Trophoblast cell (in vitro differentiated cells and primary cell): ENCODE data around the gene JAM3.
A peak's percentile ranks its signal among the peaks of the same experiment; 100 is the strongest.

Source experiments
- DNase-seq, 2 donors: peaks; one replicate each; pipeline ENCODE4 v3.0.0-alpha.2; 2016
- H2AFZ ChIP-seq: 2 replicates; pipeline ENCODE4 v1.6.1; 2013; ENCODE audit warnings: low read length, moderate library complexity, mild to moderate bottlenecking; ENCODE audit not compliant: insufficient read depth, poor library complexity
- H2AK5ac ChIP-seq: 2 replicates; pipeline ENCODE4 v1.6.1; 2013; ENCODE audit warnings: mild to moderate bottlenecking, low read length
- H2BK120ac ChIP-seq: 2 replicates; pipeline ENCODE4 v1.6.1; 2013; ENCODE audit warnings: low read length, mild to moderate bottlenecking, moderate library complexity; ENCODE audit not compliant: insufficient read depth, poor library complexity
- H2BK12ac ChIP-seq: 2 replicates; pipeline ENCODE4 v1.6.1; 2013; ENCODE audit warnings: mild to moderate bottlenecking, low read length, moderate library complexity
- H2BK5ac ChIP-seq: 2 replicates; pipeline ENCODE4 v1.6.1; 2013; ENCODE audit warnings: low read length, low read depth, moderate library complexity, mild to moderate bottlenecking; ENCODE audit not compliant: poor library complexity
- H3K14ac ChIP-seq: 2 replicates; pipeline ENCODE4 v1.6.1; 2013; ENCODE audit warnings: mild to moderate bottlenecking, low read length
- H3K18ac ChIP-seq: 2 replicates; pipeline ENCODE4 v1.6.1; 2013; ENCODE audit warnings: mild to moderate bottlenecking, low read length
- H3K23ac ChIP-seq: 2 replicates; pipeline ENCODE4 v1.6.1; 2013; ENCODE audit warnings: low read length
- H3K27ac ChIP-seq: 2 replicates; pipeline ENCODE4 v1.5.1; 2013; ENCODE audit warnings: low read depth, mild to moderate bottlenecking, inconsistent platforms, low read length, moderate library complexity
- H3K27me3 ChIP-seq: 2 replicates; pipeline ENCODE4 v1.6.1; 2013; ENCODE audit warnings: inconsistent platforms, mild to moderate bottlenecking, low read length, moderate library complexity; ENCODE audit not compliant: insufficient read depth
- H3K36me3 ChIP-seq, 2 experiments: 1 replicate in 1 of 2; 2 replicates in 1 of 2; pipeline ENCODE4 v1.6.1; 2013; ENCODE audit warnings: low read length in 2 of 2, mild to moderate bottlenecking in 2 of 2, moderate library complexity in 1 of 2; ENCODE audit not compliant: insufficient read depth in 2 of 2, control insufficient read depth in 1 of 2
- H3K4ac ChIP-seq: 2 replicates; pipeline ENCODE4 v1.6.1; 2013; ENCODE audit warnings: low read depth, mild to moderate bottlenecking, low read length, moderate library complexity
- H3K4me1 ChIP-seq, 2 experiments: 1 replicate in 1 of 2; 2 replicates in 1 of 2; pipeline ENCODE4 v1.6.1; 2013; ENCODE audit warnings: low read length in 2 of 2, mild to moderate bottlenecking in 2 of 2, moderate library complexity in 1 of 2; ENCODE audit not compliant: insufficient read depth in 2 of 2, control insufficient read depth in 1 of 2
- H3K4me2 ChIP-seq: 2 replicates; pipeline ENCODE4 v1.6.1; 2013; ENCODE audit warnings: inconsistent platforms, mild to moderate bottlenecking, low read length, moderate library complexity
- H3K4me3 ChIP-seq: 2 replicates; pipeline ENCODE4 v1.5.1; 2013; ENCODE audit warnings: mild to moderate bottlenecking, low read depth, low read length, inconsistent platforms
- H3K79me1 ChIP-seq: one replicate; pipeline ENCODE4 v1.6.1; 2013; ENCODE audit warnings: low read length
- H3K79me2 ChIP-seq: 2 replicates; pipeline ENCODE4 v1.6.1; 2013; ENCODE audit warnings: low read length, mild to moderate bottlenecking; ENCODE audit not compliant: control insufficient read depth, insufficient read depth, poor library complexity
- H3K9ac ChIP-seq: 2 replicates; pipeline ENCODE4 v1.6.1; 2013; ENCODE audit warnings: mild to moderate bottlenecking, low read length
- H3K9me3 ChIP-seq: 2 replicates; pipeline ENCODE4 v1.6.1; 2013; ENCODE audit warnings: low read depth, mild to moderate bottlenecking, control low read depth, inconsistent platforms, low read length; ENCODE audit not compliant: insufficient read depth
- H4K12ac ChIP-seq: 2 replicates; pipeline ENCODE4 v1.6.1; 2013; ENCODE audit warnings: low read depth, mild to moderate bottlenecking, low read length, moderate library complexity
- H4K8ac ChIP-seq: 2 replicates; pipeline ENCODE4 v1.6.1; 2013; ENCODE audit warnings: low read depth, mild to moderate bottlenecking, low read length, moderate library complexity
- H4K91ac ChIP-seq: one replicate; pipeline ENCODE4 v1.6.1; 2013; ENCODE audit warnings: low read depth, mild to moderate bottlenecking, low read length, moderate library complexity
- WGBS: extraction: QIAGEN DNeasy Blood & Tissue Kit; methylation state at CpG from one replicate; pipeline ENCODE4 v1.1.7; 2013; ENCODE audit warnings: missing lambda C conversion rate; ENCODE audit not compliant: insufficient read length, insufficient coverage; ENCODE audit errors: extremely low coverage; 5-methylcytosine and 5-hydroxymethylcytosine counted together

The JAM3 gene

GRCh38 chr11:134134167-134134566 is 65.3 kb downstream of the JAM3 start:
- no peak overlapping the region for H2BK120ac ChIP-seq
- H3K9me3 ChIP-seq: no peaks in the 10 kb centered on the region
- H3K27me3 ChIP-seq: no peaks in the 10 kb centered on the region
- H3K79me2 ChIP-seq: no peaks in the 10 kb centered on the region
- H3K4me3 ChIP-seq: no peak overlapping the region
- H3K23ac ChIP-seq: no peak overlapping the region
- peaks cover 0 to 2% of the 10 kb centered on the region in 2 experiments for H3K4me1 ChIP-seq
- H3K79me1 ChIP-seq: peaks cover 1% of the 10 kb centered on the region
- H3K4me2 ChIP-seq: no peak overlapping the region
- H3K18ac ChIP-seq: no peak overlapping the region
- no peak overlapping the region for H4K8ac ChIP-seq
- WGBS: no CpG with 5 or more reads among the region's 1 CpG
- no peak overlapping the region for H2AK5ac ChIP-seq
- no peaks in the 10 kb centered on the region for H3K36me3 ChIP-seq
- no peak overlapping the region for H2BK5ac ChIP-seq
- H2BK12ac ChIP-seq: no peak overlapping the region
- no peak for DNase-seq
- H4K91ac ChIP-seq: no peak overlapping the region
- no peak overlapping the region for H3K9ac ChIP-seq
- no peak overlapping the region for H3K4ac ChIP-seq
- H3K27ac ChIP-seq: no peak overlapping the region
- no peak overlapping the region for H4K12ac ChIP-seq
- no peak overlapping the region for H3K14ac ChIP-seq
- no peak overlapping the region for H2AFZ ChIP-seq

- no peak overlapping the region for H3K14ac ChIP-seq
- no peak overlapping the region for H2AFZ ChIP-seq
- no peak overlapping the region for H4K12ac ChIP-seq
- H2BK5ac ChIP-seq: no peak overlapping the region
- H3K79me1 ChIP-seq: peaks cover 1% of the 10 kb centered on the region
- H3K18ac ChIP-seq: no peak overlapping the region
- no peak overlapping the region for H2AK5ac ChIP-seq
- H3K36me3 ChIP-seq: no peaks in the 10 kb centered on the region
- H4K8ac ChIP-seq: no peak overlapping the region
- no peak for DNase-seq
- no peaks in the 10 kb centered on the region for H3K4me1 ChIP-seq
- no peaks in the 10 kb centered on the region for H3K27me3 ChIP-seq
- no peak overlapping the region for H3K27ac ChIP-seq
- H3K4me3 ChIP-seq: no peak overlapping the region
- H2BK120ac ChIP-seq: no peak overlapping the region
- no peak overlapping the region for H2BK12ac ChIP-seq
- no peak overlapping the region for H3K4me2 ChIP-seq
- H3K9me3 ChIP-seq: no peaks in the 10 kb centered on the region
- no peak overlapping the region for H3K4ac ChIP-seq
- H3K79me2 ChIP-seq: no peaks in the 10 kb centered on the region
- no peak overlapping the region for H3K23ac ChIP-seq
- no peak overlapping the region for H4K91ac ChIP-seq
- no peak overlapping the region for H3K9ac ChIP-seq
- no CpG with 5 or more reads among the region's 9 CpGs for WGBS
Observed at GRCh38 chr11:134138376-134138775, 69.5 kb downstream of the JAM3 start.

- H3K27ac ChIP-seq: no peak overlapping the region
- no peak overlapping the region for H3K4ac ChIP-seq
- H3K27me3 ChIP-seq: no peaks in the 10 kb centered on the region
- no peak overlapping the region for H3K23ac ChIP-seq
- H4K12ac ChIP-seq: no peak overlapping the region
- no peak overlapping the region for H2AK5ac ChIP-seq
- no peak overlapping the region for H4K8ac ChIP-seq
- DNase-seq: no peak
- no peaks in the 10 kb centered on the region for H3K4me1 ChIP-seq
- H2AFZ ChIP-seq: no peak overlapping the region
- WGBS: no CpG with 5 or more reads among the region's 12 CpGs
- no peak overlapping the region for H3K4me2 ChIP-seq
- no peak overlapping the region for H2BK120ac ChIP-seq
- H3K9ac ChIP-seq: no peak overlapping the region
- H3K36me3 ChIP-seq: peaks cover 0 to under 1% of the 10 kb centered on the region in 2 experiments
- H2BK12ac ChIP-seq: no peak overlapping the region
- H3K9me3 ChIP-seq: no peaks in the 10 kb centered on the region
- H3K79me1 ChIP-seq: no peaks in the 10 kb centered on the region
- no peak overlapping the region for H4K91ac ChIP-seq
- no peak overlapping the region for H2BK5ac ChIP-seq
- no peak overlapping the region for H3K18ac ChIP-seq
- no peaks in the 10 kb centered on the region for H3K79me2 ChIP-seq
- no peak overlapping the region for H3K14ac ChIP-seq
- no peak overlapping the region for H3K4me3 ChIP-seq
Observed at GRCh38 chr11:134139303-134139872, 70.5 kb downstream of the JAM3 start.

GRCh38 chr11:134139873-134140331 is 71.0 kb downstream of the JAM3 start:
- Histone ChIP-seq H3K4ac (no peak overlapping the region), H3K79me2 (no peaks in the 10 kb centered on the region), H4K12ac (no peak overlapping the region), H2BK120ac (no peak overlapping the region), H3K4me1 (no peaks in the 10 kb centered on the region), H4K91ac (no peak overlapping the region), H3K14ac (no peak overlapping the region), H3K36me3 (peaks cover 2 to 3% of the 10 kb centered on the region in 2 experiments), H2AFZ (no peak overlapping the region), H3K23ac (no peak overlapping the region), H3K27ac (no peak overlapping the region), H2AK5ac (no peak overlapping the region), H2BK5ac (no peak overlapping the region), H2BK12ac (no peak overlapping the region), H3K4me3 (no peak overlapping the region), H3K18ac (no peak overlapping the region), H3K79me1 (no peaks in the 10 kb centered on the region), H3K9ac (no peak overlapping the region), H3K4me2 (no peak overlapping the region), H4K8ac (no peak overlapping the region), H3K27me3 (no peaks in the 10 kb centered on the region), H3K9me3 (no peaks in the 10 kb centered on the region)
- DNase-seq: peak; percentile 41 to 81
- WGBS: no CpG with 5 or more reads among the region's 10 CpGs
